CD4-positive, alpha-beta T cell treated with Interleukin-4 for 4 hours (primary cell): ENCODE measurements around the gene APP.

Experiments used
- DNase-seq: peaks from one replicate; pipeline ENCODE4 v3.0.0-alpha.2; 2020

APP gene

GRCh38 chr21:26170471-26171257 is at the start of gene APP:
Gene APP (minus strand): TSS chr21:26170770. CDS start chr21:26170620, 150 bp downstream.
- DNase-seq: peak; percentile 81

GRCh38 chr21:26212220-26212619 is 41.6 kb upstream of the APP start:
- no peak for DNase-seq

GRCh38 chr21:26210614-26211013 is 40.0 kb upstream of the APP start:
- no peak for DNase-seq

- no peak for DNase-seq
Measured at GRCh38 chr21:26207021-26207420, 36.5 kb upstream of the APP start.

DNA sequence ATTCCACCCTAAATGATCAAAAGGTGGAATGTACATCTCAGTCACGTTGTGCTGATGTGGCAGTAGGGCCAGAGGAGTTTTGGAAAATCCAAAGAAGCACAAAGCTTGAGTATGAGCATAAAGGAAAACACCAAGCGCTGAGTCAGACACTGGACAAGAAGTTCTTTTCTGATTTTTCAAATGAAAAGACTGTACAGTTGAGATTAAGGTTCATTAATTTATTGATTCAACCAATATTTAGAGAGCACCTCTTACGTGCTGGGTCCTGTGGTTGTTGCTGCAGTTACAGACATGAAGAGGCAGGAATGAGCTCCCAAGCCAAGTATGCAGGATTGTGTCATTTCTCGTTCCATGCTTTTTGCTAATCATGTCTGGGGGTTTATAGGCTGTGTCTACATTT is 28.9 kb upstream of the APP start:
- DNase-seq: no peak

- no peak for DNase-seq
Measured at GRCh38 chr21:26195708-26196107, 25.1 kb upstream of the APP start.

DNA sequence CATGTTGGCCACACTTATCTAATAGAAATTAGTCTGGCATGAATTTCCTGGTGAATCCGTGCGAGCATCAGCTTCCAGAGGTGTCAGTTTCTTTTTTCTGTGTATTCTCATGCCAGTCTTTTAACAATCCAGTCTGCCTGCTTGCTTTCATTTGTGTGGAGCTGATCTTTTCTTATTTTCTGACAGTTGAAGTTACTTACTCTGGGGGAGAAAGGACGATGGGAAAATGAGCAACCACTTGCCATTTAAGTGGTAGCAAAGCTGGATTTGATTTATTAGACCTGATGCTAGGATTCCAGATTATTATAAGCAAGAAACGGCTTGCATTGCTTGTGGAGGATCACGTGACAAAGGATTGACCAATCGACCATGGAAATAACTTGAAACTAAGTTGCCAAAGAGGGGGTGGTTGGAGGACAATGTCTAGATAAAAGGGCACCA is 24.3 kb upstream of the APP start:
- DNase-seq: no peak

GRCh38 chr21:26194326-26194725 is 23.8 kb upstream of the APP start:
- DNase-seq: no peak

DNA sequence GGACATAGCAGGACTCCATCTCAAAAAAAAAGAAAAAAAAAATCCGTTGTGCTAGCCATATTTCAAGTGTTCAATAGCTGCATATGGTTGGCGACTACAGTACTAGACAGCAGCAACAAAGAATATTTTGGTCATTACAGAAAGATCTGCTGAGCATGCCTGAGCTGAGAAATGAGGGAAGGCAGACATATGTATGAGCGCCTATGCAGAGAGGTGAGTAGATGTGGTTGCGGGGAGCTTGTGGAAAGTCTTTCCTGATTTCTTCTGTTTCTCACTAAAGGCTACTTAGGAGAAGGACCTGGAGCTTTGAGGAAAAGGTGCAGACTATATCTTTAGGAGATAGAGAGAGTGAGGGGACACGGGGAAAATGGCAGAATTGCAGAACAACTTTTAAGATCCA is 21.0 kb upstream of the APP start:
- no peak for DNase-seq

DNA sequence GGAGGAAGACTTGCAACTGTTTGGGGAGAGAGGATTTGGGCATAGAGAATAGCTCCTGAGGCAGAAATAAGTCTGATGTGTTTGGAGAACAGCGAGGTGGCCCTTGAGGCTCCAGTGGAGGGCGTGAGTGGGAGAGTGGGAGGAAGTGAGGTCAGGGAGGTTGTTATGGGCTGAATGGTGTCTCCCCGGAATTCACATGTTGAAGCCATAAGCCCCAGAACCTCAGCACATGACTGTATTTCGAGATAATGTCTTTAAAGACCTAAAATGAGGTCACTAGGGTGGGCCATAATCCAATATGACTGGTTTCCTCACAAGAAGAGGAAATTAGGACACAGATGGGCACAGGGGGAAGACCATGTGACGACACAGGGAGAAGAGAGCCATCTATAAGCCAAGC is 17.9 kb upstream of the APP start:
- DNase-seq: no peak

GRCh38 chr21:26185446-26185845 is 14.9 kb upstream of the APP start:
- DNase-seq: no peak

- DNase-seq: no peak
Measured at GRCh38 chr21:26185021-26185420, 14.5 kb upstream of the APP start.

- DNase-seq: no peak
Measured at GRCh38 chr21:26179501-26179900, 8.9 kb upstream of the APP start.

GRCh38 chr21:26177746-26178426 is 7.3 kb upstream of the APP start:
- DNase-seq: no peak

GRCh38 chr21:26177187-26177586 is 6.6 kb upstream of the APP start:
- DNase-seq: no peak

GRCh38 chr21:26171258-26172100 is 909 bp upstream of the APP start:
- DNase-seq: no peak

- no peak for DNase-seq
Measured at GRCh38 chr21:26169611-26170470, 729 bp downstream of the APP start.

DNA sequence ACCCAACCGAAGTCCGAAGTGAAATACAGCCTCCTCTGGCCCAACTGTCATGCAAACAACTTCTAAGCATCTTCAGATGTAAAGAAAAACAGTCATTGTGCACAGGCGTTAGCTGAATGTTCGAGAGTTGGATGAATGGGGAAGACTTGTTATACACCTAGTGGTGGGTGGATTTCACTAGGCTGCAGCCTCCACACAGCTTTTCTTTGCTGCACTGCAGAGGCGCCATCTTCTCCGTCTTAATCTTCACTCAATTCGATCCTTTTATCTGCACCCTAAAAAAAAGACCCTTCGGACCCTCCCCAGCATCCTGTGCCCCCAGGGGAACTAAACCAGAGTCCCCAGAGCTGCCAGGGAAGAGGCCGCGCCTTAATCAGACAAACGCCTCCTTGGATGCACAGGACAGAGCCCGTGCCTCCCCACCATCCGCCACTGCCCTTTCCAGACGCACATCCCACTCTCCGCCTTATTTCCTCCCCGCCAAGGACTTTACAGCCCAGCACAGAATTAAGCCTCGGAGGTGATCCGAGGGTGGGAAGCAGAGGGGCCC is 1.4 kb downstream of the APP start:
- peak; percentile 57 for DNase-seq

DNA sequence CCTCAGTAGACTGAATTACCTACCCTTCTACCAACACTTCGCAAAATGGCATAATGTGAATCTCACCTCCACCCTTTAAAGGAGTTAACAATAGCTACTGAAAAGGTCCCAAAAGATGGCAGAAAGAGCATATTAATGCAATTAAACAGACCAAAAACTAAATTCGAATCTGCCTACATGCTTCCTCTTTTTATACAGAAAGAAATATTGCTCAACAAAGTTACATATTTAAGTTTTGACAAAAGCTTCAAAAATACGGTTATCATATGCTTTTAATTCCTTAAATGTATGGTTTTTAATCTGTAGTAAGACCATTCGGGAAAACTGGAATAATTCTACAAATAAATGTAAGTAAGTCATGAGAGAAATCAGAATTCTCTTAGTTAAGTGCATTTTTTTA is 2.2 kb downstream of the APP start:
- DNase-seq: no peak

DNA sequence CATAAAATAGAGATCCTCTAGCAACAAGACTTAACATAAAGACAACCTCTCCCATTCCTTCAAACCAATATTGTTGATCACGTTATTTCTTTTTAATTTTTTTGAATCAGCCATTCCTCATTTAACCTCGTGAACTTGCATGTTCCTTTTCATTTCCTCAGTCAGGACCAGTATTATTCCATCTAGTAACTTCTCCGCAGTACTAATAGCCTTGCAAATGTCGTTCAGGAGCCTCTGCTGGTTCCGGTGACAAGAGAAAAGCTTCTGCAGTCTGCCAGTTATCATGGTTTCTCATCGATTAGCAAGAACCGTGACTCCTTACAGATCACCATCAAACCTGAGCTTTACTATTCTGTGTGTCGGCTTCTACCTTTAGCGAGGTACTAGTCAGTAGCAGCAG is 3.0 kb downstream of the APP start:
- no peak for DNase-seq

DNA sequence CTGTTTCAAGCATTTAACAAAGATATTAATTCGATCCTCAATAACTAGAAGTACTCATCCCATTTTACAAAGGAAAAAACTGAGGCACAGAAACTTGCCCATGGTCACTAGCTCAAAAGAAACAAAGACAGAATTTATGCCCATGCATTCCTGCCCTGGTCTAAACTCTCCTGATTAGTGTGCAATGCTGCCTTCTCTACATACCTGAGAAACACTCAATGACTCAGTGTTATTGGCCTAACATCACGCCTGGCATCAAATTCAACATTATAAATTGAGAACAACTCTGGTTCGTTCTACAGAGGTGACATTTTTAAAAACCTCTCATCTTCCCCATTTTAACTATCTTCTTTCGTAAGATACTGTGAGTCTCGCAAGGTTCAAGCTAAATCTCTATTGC is 5.2 kb downstream of the APP start:
- DNase-seq: no peak

DNA sequence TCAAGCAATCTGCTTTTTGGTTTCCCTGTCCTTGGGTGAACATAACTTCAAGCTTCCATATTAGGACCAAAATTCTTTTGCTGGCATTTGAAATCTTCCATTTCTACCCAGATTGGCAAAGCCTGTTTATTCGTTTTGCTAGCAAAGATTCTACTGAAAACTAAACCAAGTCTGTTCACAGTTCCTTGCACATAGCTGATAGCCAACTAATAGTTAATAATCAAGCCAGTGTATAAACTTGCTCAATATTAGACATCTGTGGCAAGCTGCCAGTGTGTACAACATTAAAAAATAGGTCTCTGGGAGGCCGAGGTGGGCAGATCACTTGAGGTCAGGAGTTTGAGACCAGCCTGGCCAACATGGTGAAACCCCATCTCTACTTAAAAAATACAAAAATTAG is 6.3 kb downstream of the APP start:
- no peak for DNase-seq
